Hindlimb muscle (tissue), 1 donor: ENCODE data around the gene CD300LG. TPM values are rescaled to one million over a fixed set of nuclear protein-coding genes. Genes with fewer than 3 reads are reported as not detected.

Experiments used
- DNase-seq: peaks from one replicate; pipeline ENCODE4 v3.0.0-alpha.2; 2013
- polyA plus RNA-seq: library from polyadenylated mRNA; unstranded; fragments of 120-200 nt; gene quantifications from one replicate; pipeline ENCODE4 v1.2.1, GENCODE V29; 2013; ENCODE audit not compliant: insufficient read length

The CD300LG gene
- polyA plus RNA-seq, 1 donor: 3.3 TPM

- no peak for DNase-seq
Measured at GRCh38 chr17:43825567-43825966, 21.4 kb upstream of the CD300LG start.

GRCh38 chr17:43826206-43826605 lies 20.8 kb upstream of the CD300LG start:
- no peak for DNase-seq

- DNase-seq: no peak
Measured at GRCh38 chr17:43827596-43827995, 19.4 kb upstream of the CD300LG start.

GRCh38 chr17:43829738-43830137 lies 17.2 kb upstream of the CD300LG start:
- DNase-seq: no peak

DNA sequence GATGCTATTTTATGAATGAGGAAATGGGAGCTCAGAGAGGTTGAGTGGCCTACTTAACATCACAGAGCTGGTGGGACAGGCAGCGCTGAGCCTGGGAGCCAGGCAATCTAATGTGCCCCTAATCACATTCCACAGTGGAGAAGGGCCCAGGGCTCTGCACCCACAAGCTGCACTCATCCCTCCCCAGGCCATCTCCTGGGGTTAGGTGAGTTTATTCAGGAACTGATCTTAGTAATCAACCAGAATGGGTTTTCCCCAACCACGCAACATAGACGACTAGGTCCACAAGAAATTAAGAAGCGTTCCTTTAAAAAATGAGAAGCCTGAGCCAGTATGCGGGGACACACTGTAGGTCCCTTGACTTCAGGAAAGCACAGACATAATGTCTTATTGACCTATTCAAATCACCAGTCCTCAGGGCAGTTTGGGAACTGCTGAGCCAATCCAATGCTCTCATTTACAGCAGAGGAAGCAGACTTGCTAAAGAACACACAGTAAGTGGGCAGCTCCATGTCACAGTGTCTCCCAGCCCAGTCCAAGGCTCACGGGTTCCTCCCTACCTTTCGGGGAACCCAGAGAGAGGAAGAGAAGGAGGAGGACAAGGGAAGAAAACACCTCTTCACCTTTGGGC lies 16.4 kb upstream of the CD300LG start:
- no peak for DNase-seq

- DNase-seq: no peak
Measured at GRCh38 chr17:43831633-43832032, 15.3 kb upstream of the CD300LG start.

DNA sequence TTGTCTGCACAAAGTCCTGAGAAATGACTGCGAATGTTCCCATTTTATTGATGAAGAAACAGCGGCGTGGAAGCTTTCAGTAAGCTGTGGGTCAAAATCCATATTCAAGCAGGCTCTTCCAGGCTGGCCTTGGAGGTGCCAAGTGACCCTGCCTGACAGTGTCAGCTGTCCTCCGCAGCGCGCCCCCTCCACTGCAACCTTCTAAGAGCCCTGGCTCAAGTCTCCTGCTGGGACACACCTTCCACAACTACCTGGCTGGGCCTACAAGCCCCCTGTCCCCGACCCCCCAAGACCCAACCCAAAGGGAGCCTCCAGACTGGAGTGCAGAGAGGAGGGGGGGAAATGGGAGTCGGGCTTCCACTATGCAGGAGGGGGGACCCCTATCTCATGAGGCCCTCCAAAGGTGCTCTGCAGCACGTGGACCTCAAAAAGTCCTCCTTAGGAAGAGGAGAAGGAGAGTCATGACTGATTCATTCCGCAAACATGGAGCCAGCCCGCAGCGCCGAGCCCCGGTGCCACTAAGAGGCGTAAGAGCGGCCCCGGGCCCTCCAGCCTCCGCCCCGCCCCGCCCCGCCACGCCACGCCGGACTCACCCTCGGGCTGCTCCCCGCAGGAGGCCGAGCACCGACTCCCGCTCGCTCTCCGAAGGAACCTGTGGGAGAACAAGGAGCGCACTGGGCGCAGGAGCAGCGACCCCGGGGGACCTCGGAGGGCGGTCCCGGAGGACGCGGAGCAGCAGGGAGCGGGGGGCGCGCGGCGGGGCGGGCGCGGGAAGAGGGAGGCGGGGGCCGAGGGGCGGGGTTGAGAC lies 14.6 kb upstream of the CD300LG start:
- DNase-seq: peak; percentile 29

GRCh38 chr17:43832976-43833829 lies 13.8 kb upstream of the CD300LG start, which contains the start of gene MPP3:
TSS of gene MPP3 (minus strand) at chr17:43833146. CDS start at chr17:43831906, 1,240 bp downstream.
- DNase-seq: peak; percentile 80

DNA sequence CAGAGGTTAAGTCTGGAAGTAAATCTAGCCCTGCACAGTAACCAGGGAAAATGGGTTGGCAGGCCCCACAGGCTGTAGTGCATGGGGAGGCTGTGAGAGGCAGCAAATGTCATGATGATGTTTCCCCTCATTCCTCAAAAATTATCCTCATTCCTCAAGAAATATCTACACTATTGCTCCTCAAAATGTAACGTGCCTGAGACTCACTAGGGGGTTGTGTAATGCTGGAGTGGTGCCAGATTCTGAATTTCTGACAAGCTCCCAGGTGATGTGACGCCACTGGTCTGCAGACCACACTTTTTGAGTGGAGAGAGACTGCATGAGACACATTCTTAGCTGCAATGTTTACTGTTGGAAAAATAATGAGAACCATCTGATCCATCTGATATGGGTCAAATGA lies 12.9 kb upstream of the CD300LG start:
- no peak for DNase-seq

DNA sequence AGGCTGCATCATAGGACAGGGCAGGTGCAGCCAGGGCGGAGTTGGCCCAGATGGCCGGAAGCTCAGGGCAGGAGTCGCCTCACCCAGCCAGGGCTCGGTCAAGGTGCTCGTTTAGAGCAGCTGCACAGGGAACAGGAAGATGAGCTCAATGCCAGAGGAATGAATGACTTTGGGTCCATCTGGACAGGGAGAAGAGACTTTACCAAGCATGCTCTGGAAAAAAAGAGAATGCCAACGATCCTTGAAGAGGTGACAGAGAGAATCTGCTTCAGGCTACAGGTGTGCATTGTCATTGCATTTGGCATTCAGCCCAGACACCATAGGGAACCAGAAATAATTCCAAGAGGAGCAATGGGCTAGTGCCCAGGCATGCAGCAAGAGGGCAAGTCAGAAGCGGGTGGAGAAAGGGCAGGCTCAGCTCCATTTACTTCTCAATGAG lies 7.3 kb upstream of the CD300LG start:
- DNase-seq: no peak

DNA sequence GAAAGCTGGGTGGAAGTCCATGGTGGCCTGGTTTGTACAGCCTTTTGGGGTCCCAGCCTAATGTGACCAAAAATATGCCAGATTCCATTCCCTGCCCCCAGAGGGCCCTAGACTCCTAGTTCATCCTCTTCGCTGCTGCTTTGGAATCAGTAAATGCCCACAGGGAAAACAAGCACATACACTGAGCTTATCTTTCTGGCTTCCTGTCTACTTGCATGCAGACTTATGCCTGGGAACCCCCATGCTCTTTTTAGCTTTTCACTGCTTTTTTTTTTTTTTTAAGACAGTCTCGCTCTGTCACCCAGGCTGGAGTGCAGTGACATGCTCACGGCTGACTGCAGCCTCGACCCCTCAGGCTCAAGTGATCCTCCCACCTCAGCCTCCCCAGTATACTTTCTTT lies 6.2 kb upstream of the CD300LG start:
- no peak for DNase-seq

DNA sequence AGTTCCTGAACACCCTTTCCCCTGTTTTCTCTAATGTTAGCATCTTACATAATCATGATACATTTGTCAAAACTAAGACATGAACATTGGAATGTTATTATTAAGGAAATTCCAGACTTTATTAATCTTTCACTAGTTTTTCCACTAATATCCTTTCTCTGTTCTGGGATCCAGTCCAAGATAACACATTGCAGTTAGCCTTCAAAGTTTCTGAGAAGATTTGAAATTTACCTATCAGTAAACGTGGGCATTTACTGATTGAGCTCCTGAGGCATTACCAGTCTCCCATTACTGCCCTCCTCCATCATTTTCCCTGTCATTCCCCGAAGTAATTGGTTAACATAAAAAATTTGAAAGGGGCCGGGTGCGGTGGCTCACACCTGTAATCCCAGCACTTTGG lies 5.7 kb upstream of the CD300LG start:
- DNase-seq: no peak

DNA sequence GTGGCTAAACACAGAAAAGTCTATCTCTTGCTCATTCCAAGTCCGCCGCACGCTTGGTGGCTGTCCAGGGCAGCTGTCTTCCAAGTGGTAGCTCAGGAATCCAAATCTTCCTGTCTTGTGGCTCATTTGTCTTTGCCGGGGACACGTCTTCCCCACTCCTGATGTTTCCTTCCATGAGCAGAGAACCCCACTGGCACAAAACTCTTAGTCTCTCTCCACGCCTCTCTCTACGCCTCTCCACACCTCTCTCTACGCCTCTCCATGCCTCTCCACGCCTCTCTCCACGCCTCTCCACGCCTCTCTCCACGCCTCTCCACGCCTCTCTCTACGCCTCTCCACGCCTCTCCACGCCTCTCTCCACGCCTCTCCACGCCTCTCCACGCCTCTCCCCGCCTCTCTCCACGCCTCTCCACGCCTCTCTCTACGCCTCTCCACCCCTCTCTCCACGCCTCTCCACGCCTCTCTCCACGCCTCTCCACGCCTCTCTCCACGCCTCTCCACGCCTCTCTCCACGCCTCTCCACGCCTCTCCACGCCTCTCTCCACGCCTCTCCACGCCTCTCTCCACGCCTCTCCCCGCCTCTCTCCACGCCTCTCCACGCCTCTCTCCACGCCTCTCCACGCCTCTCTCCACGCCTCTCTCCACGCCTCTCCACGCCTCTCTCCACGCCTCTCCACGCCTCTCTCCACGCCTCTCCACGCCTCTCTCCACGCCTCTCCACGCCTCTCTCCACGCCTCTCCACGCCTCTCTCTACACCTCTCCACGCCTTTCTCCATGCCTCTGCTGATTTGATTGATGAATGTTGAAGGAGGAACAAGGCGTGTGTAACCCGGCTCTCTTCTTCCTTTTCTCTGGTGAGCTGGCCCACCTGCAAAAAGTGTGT lies 4.6 kb upstream of the CD300LG start:
- peak; percentile 47 for DNase-seq

DNA sequence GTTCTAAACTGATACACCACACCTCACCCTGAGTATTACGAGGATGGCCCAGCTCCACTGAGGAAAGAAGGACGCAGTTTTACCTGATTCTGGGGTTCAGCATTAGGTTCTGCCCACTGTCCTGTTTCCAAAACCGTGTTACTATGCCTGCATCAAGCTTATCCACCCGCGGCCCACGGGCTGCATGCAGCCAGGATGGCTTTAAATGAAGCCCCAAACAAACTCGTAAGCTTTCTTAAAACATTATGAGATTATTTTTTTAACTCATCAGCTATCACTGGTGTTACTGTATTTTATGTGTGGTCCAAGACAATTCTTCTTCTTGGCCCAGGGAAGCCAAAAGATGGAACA lies 4.0 kb upstream of the CD300LG start:
- no peak for DNase-seq

- DNase-seq: no peak
Measured at GRCh38 chr17:43844241-43844640, 2.7 kb upstream of the CD300LG start.

- DNase-seq: no peak
Measured at GRCh38 chr17:43845766-43846165, 1.2 kb upstream of the CD300LG start.

DNA sequence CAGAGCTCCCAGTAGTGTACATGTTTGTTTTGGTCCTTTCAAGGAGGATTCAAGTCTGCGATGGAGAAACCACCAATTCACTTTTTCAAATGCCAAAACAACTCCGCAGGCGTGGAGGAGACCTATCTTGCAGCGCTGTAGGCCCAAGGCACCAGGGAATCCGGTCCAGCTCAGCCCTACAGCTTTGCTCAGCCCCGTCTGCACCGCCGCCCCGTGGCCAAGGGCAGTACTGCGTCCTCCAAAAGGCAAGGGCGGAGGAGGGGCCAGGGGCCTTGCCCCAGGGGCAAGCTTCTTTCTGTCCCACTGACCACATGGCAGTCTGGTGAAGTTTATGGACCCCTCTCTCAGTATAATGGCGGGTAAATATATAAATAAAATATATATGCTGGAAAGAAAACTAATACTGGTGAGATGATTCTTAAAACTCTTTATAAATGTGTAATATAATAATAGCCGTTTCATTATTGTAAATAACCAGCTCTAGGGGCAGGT lies 709 bp upstream of the CD300LG start:
- DNase-seq: peak; percentile 69

DNA sequence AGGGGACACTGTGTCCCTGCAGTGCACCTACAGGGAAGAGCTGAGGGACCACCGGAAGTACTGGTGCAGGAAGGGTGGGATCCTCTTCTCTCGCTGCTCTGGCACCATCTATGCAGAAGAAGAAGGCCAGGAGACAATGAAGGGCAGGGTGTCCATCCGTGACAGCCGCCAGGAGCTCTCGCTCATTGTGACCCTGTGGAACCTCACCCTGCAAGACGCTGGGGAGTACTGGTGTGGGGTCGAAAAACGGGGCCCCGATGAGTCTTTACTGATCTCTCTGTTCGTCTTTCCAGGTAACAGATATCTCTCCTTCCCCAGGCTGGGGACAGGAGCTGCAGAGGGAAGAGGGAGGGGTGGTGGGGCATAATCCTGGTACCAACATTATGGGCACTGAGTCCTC lies 1.6 kb downstream of the CD300LG start:
- no peak for DNase-seq

- no peak for DNase-seq
Measured at GRCh38 chr17:43849116-43849515, 2.1 kb downstream of the CD300LG start.

DNA sequence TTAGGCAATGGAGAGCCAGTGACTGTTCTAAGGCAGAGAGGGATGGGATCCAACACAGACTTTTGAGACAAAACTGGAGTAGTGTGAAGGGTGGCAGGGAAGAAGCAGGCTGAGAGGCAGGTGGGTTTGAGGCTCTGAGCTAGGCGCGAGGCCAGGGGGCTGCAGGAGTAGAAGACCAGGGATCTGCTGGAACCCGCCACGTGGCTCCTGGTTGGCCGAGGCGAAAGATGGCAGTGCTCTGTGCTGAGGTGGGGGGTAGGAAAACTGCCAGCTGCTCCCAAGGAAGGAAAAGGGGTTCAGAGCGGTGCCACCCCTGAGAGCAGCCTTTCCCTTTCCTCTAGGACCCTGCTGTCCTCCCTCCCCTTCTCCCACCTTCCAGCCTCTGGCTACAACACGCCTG lies 5.6 kb downstream of the CD300LG start:
- no peak for DNase-seq

DNA sequence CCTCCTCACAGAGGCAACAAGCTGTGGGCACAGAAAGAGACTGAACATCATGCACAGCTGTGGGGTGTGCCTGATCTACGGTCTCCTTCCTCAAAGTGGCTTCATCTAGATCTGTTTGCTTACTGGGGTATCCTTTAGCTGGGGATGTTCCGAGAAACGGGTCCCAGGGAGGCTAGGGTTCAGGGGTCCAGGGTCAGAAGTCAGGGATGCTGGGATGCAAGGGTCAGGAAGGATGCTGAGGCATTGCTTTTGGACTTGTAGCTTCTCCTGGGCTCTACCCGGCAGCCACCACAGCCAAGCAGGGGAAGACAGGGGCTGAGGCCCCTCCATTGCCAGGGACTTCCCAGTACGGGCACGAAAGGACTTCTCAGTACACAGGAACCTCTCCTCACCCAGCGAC lies 6.6 kb downstream of the CD300LG start:
- no peak for DNase-seq

- DNase-seq: no peak
Measured at GRCh38 chr17:43854498-43854897, 7.5 kb downstream of the CD300LG start.
